22Rv1 (cell line): ENCODE results near the gene DNAJC8.
A peak's percentile ranks its signal among the peaks of the same experiment; 100 is the strongest.

Experiments used
- CTCF ChIP-seq: fragments of 450-650 bp; IDR thresholded peaks from 2 replicates; pipeline ENCODE4 v1.5.1; 2017; ENCODE audit warnings: mild to moderate bottlenecking
- ZFX ChIP-seq: fragments of 450-650 bp; IDR thresholded peaks from 2 replicates; pipeline ENCODE4 v1.6.1; 2017; ENCODE audit warnings: antibody characterized with exemption, borderline replicate concordance

GRCh38 chr1:28248273-28249012 is 15.6 kb upstream of the DNAJC8 start:
- TF ChIP-seq CTCF, result peak; percentile 95
- TF ChIP-seq ZFX, result no peak
